HepG2 (cell line): ENCODE results near the gene MOK. TPM values are rescaled to one million over a fixed set of nuclear protein-coding genes. Genes with fewer than 3 reads are reported as not detected.

Experiments
- ATAC-seq: fragments of 200-7000 bp; cut with Tn5 transposase; 3 replicates; pipeline ENCODE4 v1.9.1; 2020; ENCODE audit warnings: mild to moderate bottlenecking, moderate library complexity
- BruUV-seq: library from RNA; stranded (reverse); fragments of 400-500 nt; replicated peaks from 2 replicates; lab custom pipeline; 2021; lab: Mats Ljungman, UMichigan
- CTCF ChIA-PET: fragments of 300-600 bp; formaldehyde crosslinking; extraction: SDS; loops from one replicate; lab custom pipeline; 2021; ENCODE audit warnings: low total read pairs, inconsistent platforms, low intra/inter-chr PET ratio; lab: Yijun Ruan, JAX
- POLR2A ChIA-PET: fragments of 350-600 bp; sonication (Branson Sonifier 250); formaldehyde crosslinking; loops from one replicate; lab custom pipeline; 2020; ENCODE audit warnings: antibody characterized with exemption, inconsistent platforms; lab: Yijun Ruan, JAX
- DNase-seq: peaks from one replicate; pipeline ENCODE4 v3.0.0-alpha.2; 2015; ENCODE audit warnings: low spot score
- FAIRE-seq: peaks from 3 replicates; lab custom pipeline; 2011; peaks lifted over from hg19 to GRCh38; lab: Jason Lieb, UNC
- H2AFZ ChIP-seq: one replicate; pipeline ENCODE4 v1.6.1; 2011; ENCODE audit warnings: low read length, inconsistent platforms
- H3K27ac ChIP-seq: fragments of 300-600 bp; 3 replicates; pipeline ENCODE4 v1.8.0; 2011; ENCODE audit warnings: mixed run types, mild to moderate bottlenecking, mixed read lengths, low read length, inconsistent platforms; ENCODE audit not compliant: insufficient read depth; ENCODE audit errors: extremely low read length
- H3K27me3 ChIP-seq, 2 experiments: fragments of 200-600 bp in 1 of 2; 2 replicates in 1 of 2; 3 replicates in 1 of 2; pipeline versions ENCODE4 v1.6.0 to v1.8.0; 2011; ENCODE audit warnings: low read length in 2 of 2, mild to moderate bottlenecking in 2 of 2, moderate library complexity in 2 of 2, inconsistent platforms in 1 of 2; ENCODE audit not compliant: insufficient read depth in 2 of 2, control insufficient read depth in 1 of 2
- H3K36me3 ChIP-seq, 2 experiments: fragments of 200-600 bp in 1 of 2; replicated peaks in 1 of 2; 2 replicates in 1 of 2; 3 replicates in 1 of 2; pipeline versions ENCODE4 v1.5.1 to v1.8.0; 2011; ENCODE audit warnings: low read length in 2 of 2, inconsistent platforms in 1 of 2; ENCODE audit not compliant: insufficient read depth in 2 of 2, control insufficient read depth in 1 of 2
- H3K4me1 ChIP-seq: 2 replicates; pipeline ENCODE4 v1.5.1; 2012; ENCODE audit warnings: low read length, inconsistent platforms; ENCODE audit not compliant: insufficient read depth
- H3K4me2 ChIP-seq: 2 replicates; pipeline ENCODE4 v1.6.0; 2011; ENCODE audit warnings: low read depth, low read length, inconsistent platforms
- H3K4me3 ChIP-seq, 3 experiments: fragments of 200-600 bp in 1 of 3; sonication (generic), shearing (Covaris generic) in 1 of 3; replicated peaks in 1 of 3; 2 replicates each; pipeline ENCODE4 v1.5.1; 2011 to 2016; ENCODE audit warnings: low read length in 3 of 3, inconsistent platforms in 2 of 3, low read depth in 2 of 3, mild to moderate bottlenecking in 2 of 3, control low read depth in 1 of 3, mixed read lengths in 1 of 3; ENCODE audit not compliant: insufficient read depth in 1 of 3
- H3K79me2 ChIP-seq: one replicate; pipeline ENCODE4 v1.6.1; 2011; ENCODE audit warnings: low read length, inconsistent platforms; ENCODE audit not compliant: insufficient read depth
- H3K9ac ChIP-seq: 2 replicates; pipeline ENCODE4 v1.6.0; 2011; ENCODE audit warnings: mild to moderate bottlenecking, low read depth, low read length, inconsistent platforms; ENCODE audit not compliant: insufficient read depth
- H3K9me3 ChIP-seq: 2 replicates; pipeline ENCODE4 v1.5.1; 2012; ENCODE audit warnings: mild to moderate bottlenecking, low read length
- H4K20me1 ChIP-seq: 2 replicates; pipeline ENCODE4 v1.6.0; 2011; ENCODE audit warnings: inconsistent platforms, mild to moderate bottlenecking, low read length, moderate library complexity; ENCODE audit not compliant: insufficient read depth
- HOXA5 ChIP-seq: sonication (generic); formaldehyde crosslinking; IDR thresholded peaks from 2 replicates; pipeline ENCODE4 v1.4.0; 2020; ENCODE audit warnings: missing genetic modification reagents
- NCOA5 ChIP-seq: sonication (generic); formaldehyde crosslinking; IDR thresholded peaks from 2 replicates; pipeline ENCODE4 v1.4.0; 2020; ENCODE audit warnings: missing genetic modification reagents
- NR1H2 ChIP-seq: sonication (generic); formaldehyde crosslinking; IDR thresholded peaks from 2 replicates; pipeline ENCODE4 v1.8.1; 2022; ENCODE audit warnings: low read depth, missing genetic modification reagents, borderline replicate concordance
- PREB ChIP-seq: sonication (generic); formaldehyde crosslinking; IDR thresholded peaks from 2 replicates; pipeline ENCODE4 v1.4.0; 2020; ENCODE audit warnings: missing genetic modification reagents
- RCOR2 ChIP-seq: IDR thresholded peaks from 2 replicates; pipeline ENCODE4 v1.6.1; 2016; ENCODE audit warnings: missing biosample characterization, missing genetic modification reagents
- SAP130 ChIP-seq: IDR thresholded peaks from 2 replicates; pipeline ENCODE4 v1.6.1; 2016; ENCODE audit warnings: low read depth
- SIX1 ChIP-seq: sonication (generic); formaldehyde crosslinking; IDR thresholded peaks from 2 replicates; pipeline ENCODE4 v1.4.0; 2020; ENCODE audit warnings: missing genetic modification reagents, borderline replicate concordance
- SKI ChIP-seq: fragments of 450-650 bp; IDR thresholded peaks from one replicate; pipeline ENCODE4 v1.6.1; 2018; ENCODE audit warnings: mild to moderate bottlenecking; ENCODE audit not compliant: partially characterized antibody
- SOX6 ChIP-seq, 2 experiments: fragments of 450-650 bp in 1 of 2; sonication (generic) in 1 of 2; formaldehyde crosslinking in 1 of 2; IDR thresholded peaks; 2 replicates each; pipeline versions ENCODE4 v1.4.0 to v1.6.1; 2017 to 2020; ENCODE audit warnings: antibody characterized with exemption in 1 of 2, mild to moderate bottlenecking in 1 of 2, missing genetic modification reagents in 1 of 2
- XRCC5 ChIP-seq: fragments of 200-400 bp; formaldehyde crosslinking; optimal IDR thresholded peaks from 2 replicates; pipeline ENCODE3; 2017; ENCODE audit warnings: mild to moderate bottlenecking, low read length
- ZNF224 ChIP-seq: sonication (generic); formaldehyde crosslinking; IDR thresholded peaks from 2 replicates; pipeline ENCODE4 v1.5.0; 2020; ENCODE audit warnings: mild to moderate bottlenecking, missing genetic modification reagents
- ZNF646 ChIP-seq: sonication (generic); formaldehyde crosslinking; IDR thresholded peaks from 2 replicates; pipeline ENCODE4 v1.9.0; 2021; ENCODE audit warnings: mild to moderate bottlenecking, missing genetic modification reagents
- ZSCAN30 ChIP-seq: sonication (generic); formaldehyde crosslinking; IDR thresholded peaks from 2 replicates; pipeline ENCODE4 v1.5.0; 2020; ENCODE audit warnings: mild to moderate bottlenecking, missing genetic modification reagents
- WGBS: methylation state at CpG from one replicate; pipeline ENCODE4 v1.1.6; 2017; ENCODE audit warnings: low lambda C conversion rate; 5-methylcytosine and 5-hydroxymethylcytosine counted together
- in situ Hi-C: cut with HindIII; loops from 2 replicates; pipeline ENCODE4 v1.10.0; 2017; ENCODE audit warnings: low pct_unique_long_range_greater_than_20kb; ENCODE audit not compliant: extremely low pct_ligation_motif_present
- intact Hi-C: fragments of 100-400 bp; cut with micrococcal nuclease; formaldehyde crosslinking; loops from one replicate; pipeline ENCODE4 v1.10.0; 2022; ENCODE audit not compliant: unreplicated experiment
- polyA plus RNA-seq, 8 experiments: library from polyadenylated mRNA; depleted of rRNA in 3 of 8; stranded (reverse) in 7 of 8; unstranded in 1 of 8; fragments of >200 nt; fragmentation: Illumina TruSeq in 4 of 8; extraction: Trizol in 4 of 8; gene quantifications; 2 replicates each; pipeline versions ENCODE4 v1.2.1 to v1.2.3, GENCODE V29; 2011 to 2016; ENCODE audit warnings: low read depth in 4 of 8, missing spikeins in 1 of 8, mixed read lengths in 1 of 8; ENCODE audit not compliant: insufficient read depth in 1 of 8
- total RNA-seq, 5 experiments: library from RNA; depleted of rRNA; stranded (reverse); fragments of >200 nt; fragmentation: Illumina TruSeq; extraction: Trizol; gene quantifications; 2 replicates each; pipeline ENCODE4 v1.2.3, GENCODE V29; 2016; ENCODE audit warnings: low read depth in 1 of 5

MOK gene
- total and polyA plus RNA-seq, 2 of the 13 experiments (the other 11 are each of a cell fraction or from before 2014, with no cell fraction given), result 15.3 to 16.9 TPM

GRCh38 chr14:102321456-102322422, 16.8 kb upstream of the MOK start:
- Histone ChIP-seq H3K4me2 (peak overlapping the region; percentile 96), H3K27ac (peak overlapping the region; percentile 96), H3K36me3 (peaks cover 0 to 1% of the 10 kb centered on the region in 2 experiments; a peak in 2 of 5 replicates), H3K27me3 (no peaks in the 10 kb centered on the region), H2AFZ (no peak overlapping the region), H3K79me2 (peaks cover 7% of the 10 kb centered on the region), H3K9me3 (no peaks in the 10 kb centered on the region), H3K4me3 (peak overlapping the region; percentile 72 to 85 (median 74); a peak in 5 of 6 replicates), H3K4me1 (peaks cover 62% of the 10 kb centered on the region), H3K9ac (peak overlapping the region; percentile 98), H4K20me1 (no peaks in the 10 kb centered on the region)
- no TSS peak for BruUV-seq
- peak; percentile 32 for ATAC-seq
- in situ Hi-C loops (no loop called here), intact Hi-C loops (loop anchor here (5.0 kb wide), 2 partner anchors 271 to 359 kb away; partner anchors contain the start of genes DYNC1H1 and RCOR1)
- peak; percentile 91 for DNase-seq
- WGBS, result 14% methylated on average over 12 of the region's 12 CpGs
- CTCF ChIA-PET, result no interaction called here
- POLR2A ChIA-PET, result interaction anchor here (0.6 to 2.9 kb wide), 11 partner anchors 13 to 561 kb away, joined by 3 to 10 read pairs (median 4); partner anchors contain the start of genes CINP, MOK and TECPR2
- peak; percentile 72 for FAIRE-seq
- TF ChIP-seq HOXA5 (CRISPR knock-in tag) (peak; percentile 61; the same call in 1 of the 2 replicates), NR1H2 (no peak), RCOR2 (CRISPR knock-in tag) (no peak), SOX6 (IDR thresholded peaks at IDR 0.05) (no peak), SOX6 (CRISPR knock-in tag; IDR thresholded peaks at IDR 0.05) (peak; percentile 81), SAP130 (CRISPR knock-in tag) (peak; percentile 61), SIX1 (CRISPR knock-in tag) (peak; percentile 71; the same call in 1 of the 2 replicates), ZNF646 (CRISPR knock-in tag) (no peak), XRCC5 (peak; percentile 4), SKI (no peak), ZNF224 (CRISPR knock-in tag) (0 out of 2 replicates have a peak, but pooled peaks have one; percentile 56), ZSCAN30 (CRISPR knock-in tag) (no peak), PREB (no peak), NCOA5 (CRISPR knock-in tag) (no peak)
